ENCODE results near the gene TMEM63B.
"Not testable (repeated sequence)": the region's sequence is repeated elsewhere in the genome, so short reads cannot be mapped to it uniquely, and the experiment has no call there.

TMEM63B gene

DNA sequence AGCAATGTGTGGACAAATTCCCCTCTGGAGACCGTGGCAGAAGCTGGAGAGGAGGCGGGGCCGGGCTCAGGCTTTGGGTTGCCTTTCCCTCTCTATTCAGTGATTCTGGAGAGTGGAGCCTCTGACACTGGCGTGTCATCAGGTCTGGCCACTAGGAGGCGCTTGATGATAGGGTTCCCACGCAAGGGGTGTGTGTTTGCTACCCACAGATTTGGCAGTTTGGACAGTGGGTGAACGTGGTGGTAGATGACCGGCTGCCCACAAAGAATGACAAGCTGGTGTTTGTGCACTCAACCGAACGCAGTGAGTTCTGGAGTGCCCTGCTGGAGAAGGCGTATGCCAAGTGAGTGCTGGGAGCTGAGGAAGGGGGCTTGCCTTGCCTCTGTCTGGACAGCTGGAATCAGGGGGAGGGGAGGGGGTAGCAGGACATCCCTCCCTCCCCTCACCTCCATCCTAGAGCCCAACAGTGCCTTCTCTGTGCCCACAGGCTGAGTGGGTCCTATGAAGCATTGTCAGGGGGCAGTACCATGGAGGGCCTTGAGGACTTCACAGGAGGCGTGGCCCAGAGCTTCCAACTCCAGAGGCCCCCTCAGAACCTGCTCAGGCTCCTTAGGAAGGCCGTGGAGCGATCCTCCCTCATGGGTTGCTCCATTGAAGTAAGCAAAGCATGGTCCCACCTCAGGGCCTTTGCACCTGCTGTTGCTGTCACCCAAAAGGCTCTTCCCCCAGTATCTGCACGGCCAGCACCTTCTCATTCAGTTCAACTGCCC, 45.6 kb downstream of the TMEM63B start:
- peak; percentile 60 for DNase-seq

DNA sequence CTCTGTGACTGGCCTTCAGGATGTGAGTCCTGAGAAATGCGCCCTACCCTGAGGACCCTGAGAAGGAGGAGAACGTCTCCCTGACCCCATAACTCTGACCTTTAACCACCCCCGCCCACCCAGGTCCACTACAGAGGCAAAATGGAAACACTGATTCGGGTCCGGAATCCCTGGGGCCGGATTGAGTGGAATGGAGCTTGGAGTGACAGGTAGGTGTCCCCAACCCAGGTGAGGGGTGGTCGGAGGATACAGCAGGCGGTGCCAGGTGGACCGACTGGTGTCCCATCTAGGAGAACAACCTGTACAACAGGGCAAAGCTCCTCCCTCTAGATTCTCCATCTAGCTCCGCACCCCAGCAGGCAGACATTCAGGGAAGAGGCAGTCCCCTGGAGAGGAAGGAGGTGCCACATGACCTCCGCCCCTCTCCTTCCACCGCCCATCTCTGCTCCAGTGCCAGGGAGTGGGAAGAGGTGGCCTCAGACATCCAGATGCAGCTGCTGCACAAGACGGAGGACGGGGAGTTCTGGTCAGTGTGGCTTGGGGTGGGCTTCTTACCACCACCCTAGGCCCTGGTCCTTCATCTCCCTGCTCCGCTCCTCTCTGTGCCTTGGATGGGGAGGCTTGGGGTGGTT, 48.9 kb downstream of the TMEM63B start:
- DNase-seq = no peak

DNA sequence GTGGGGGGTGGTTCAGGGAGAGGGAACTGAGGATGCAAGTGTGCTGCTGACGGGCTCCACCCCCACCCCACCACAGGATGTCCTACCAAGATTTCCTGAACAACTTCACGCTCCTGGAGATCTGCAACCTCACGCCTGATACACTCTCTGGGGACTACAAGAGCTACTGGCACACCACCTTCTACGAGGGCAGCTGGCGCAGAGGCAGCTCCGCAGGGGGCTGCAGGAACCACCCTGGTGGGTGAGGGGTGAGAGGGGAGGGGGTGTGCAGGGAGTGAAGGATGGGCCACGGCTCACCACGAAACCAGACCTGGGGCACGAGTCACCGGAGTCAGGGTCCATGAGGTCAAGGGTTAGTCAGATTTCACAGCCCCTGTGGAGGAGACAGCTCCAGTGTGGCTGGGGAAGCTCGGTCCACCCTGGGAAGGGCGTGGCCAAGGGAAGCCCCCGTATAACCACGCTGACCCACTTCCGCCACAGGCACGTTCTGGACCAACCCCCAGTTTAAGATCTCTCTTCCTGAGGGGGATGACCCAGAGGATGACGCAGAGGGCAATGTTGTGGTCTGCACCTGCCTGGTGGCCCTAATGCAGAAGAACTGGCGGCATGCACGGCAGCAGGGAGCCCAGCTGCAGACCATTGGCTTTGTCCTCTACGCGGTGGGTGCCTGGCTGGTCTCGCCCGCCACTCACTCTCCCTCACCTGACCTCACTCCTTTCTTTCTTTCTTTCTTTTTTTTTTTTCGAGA, 49.6 kb downstream of the TMEM63B start:
- no peak for DNase-seq

DNA sequence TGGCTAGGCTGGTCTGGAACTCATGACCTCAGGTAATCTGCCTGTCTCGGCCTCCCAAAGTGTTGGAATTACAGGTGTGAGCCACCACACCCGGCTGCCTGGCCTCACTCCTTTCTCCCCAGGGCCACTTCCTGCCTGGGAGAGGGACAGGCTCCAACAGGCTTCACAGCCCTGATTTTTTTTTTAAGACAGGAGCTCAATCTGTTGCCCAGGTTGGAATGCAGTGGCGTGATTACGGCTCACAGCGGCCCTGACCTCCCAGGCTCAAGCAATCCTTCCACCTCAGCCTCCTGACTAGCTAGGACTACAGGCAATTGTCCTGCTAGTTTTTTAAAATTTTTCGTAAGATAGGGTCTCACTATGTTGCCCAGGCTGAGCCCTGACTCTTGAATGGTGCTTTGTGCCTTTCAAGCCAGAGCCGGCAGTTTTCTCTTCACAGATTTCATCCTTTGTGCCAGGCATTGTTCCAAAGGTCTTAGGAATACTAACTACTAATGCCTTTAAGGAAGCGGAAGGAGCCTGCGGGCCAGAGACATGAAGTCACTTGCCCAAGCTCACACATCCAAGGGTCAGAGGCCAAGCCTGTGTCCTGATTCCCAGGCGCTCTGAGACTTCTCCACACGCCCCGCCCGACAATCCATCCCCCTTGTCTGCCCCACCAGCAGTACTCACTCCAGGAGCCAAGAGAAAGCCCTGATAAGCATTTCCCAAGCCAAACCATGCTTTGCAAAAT, 50.5 kb downstream of the TMEM63B start:
- peak; percentile 20 for DNase-seq

DNA sequence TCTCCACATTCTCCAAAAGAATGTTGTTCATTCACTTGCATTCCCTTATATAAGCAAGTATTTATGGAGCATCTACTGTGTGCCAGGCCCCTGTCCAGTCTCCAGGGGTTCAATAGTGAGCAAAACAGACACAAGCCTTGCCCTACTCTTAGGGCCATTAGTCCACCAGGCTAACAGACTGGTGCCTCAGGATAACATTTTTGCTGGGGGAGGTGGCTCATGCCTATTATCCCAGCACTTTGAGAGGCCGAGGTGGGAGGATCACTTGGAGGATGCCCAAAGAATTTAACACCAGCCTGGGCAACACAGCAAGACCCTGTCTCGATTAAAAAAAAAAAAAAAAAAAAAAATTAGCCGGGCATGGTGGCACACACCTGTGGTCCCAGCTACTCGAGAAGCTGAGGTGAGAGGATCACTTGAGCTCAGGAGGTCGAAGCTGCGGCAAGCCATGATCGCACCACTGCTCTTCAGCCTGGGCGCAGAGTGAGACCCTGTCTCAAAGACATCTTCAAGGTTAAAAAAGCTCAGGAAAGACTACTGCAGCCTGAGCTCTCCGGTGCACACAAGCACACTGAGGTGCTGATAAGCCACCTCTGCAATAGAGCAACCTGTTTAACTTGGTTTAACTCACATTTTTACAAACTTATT, 51.2 kb downstream of the TMEM63B start:
- DNase-seq = no peak

DNA sequence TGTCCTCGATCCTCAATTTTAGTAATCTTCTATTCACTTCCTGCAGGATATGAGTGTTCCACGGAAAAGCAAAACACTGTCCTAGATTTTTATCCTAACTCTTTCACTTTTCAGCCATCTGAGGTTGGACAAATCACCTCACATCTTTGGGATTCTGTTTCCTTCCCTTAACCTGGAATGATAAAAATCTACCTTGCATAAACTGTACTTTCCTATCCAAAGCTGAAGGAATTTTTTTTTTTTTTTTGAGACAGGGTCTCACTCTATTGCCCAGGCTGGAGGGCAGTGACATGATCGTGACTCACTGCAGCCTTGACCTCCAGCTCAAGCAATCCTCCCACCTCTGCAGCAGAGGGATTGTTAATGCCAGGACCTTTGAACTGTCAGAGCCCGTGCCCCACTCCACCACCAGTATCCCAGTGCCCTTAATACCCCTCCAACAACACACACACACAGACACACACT, 51.8 kb downstream of the TMEM63B start:
- DNase-seq = no peak

DNA sequence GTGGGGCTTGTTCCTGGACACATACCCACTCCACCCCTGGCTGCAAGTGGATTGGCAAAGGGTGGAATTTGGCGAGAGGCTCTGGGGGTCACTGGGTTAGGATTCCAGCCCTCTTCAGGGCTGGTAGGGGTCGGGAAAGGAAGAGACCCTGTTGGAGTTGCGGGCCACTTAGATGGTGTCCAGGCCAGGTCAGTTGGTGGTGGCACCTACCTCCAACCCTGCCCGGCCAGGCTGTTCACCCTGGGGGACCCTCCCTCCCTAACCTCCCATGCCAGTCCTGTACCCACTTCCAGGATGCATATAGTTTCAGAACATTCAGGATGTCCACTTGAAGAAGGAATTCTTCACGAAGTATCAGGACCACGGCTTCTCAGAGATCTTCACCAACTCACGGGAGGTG, 52.3 kb downstream of the TMEM63B start:
- no peak for DNase-seq

DNA sequence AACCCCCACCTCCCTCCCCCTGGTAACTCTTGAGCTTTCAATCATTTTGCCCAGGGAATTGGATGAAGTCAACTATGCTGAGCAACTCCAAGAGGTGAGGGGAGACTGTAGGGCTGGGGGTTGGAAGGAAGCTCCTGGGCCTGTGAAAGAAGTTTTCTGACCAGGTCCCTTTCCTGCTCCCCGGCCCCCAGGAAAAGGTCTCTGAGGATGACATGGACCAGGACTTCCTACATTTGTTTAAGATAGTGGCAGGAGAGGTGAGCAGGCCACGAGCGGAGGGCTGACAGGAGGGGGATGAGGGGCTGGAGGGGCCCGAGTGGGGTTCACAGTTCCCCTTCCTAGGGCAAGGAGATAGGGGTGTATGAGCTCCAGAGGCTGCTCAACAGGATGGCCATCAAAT, 53.1 kb downstream of the TMEM63B start:
- DNase-seq = no peak

DNA sequence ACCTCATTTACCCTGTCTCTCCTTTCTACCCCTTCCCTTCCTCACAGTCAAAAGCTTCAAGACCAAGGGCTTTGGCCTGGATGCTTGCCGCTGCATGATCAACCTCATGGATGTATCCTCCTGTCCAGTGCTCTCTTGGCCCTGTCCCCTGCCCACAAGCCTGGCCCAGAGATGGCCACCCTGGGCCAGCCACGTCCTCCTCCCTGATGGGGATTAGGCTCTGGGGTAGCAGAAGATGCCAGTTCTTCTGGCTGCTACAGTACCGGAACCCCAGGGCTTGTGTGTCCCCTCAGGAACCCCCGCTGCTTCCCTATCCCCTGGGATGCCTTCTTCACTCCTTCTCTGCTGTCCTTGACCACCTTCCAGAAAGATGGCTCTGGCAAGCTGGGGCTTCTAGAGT, 53.5 kb downstream of the TMEM63B start:
- no peak for DNase-seq

DNA sequence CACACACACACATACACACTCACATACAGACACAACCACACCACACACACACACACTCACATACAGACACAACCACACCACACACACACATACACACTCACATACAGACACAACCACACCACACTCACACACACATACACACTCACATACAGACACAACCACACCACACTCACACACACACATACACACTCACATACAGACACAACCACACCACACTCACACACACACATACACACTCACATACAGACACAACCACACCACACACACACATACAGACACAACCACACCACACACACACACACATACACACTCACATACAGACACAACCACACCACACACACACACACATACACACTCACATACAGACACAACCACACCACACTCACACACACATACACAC, 54.4 kb downstream of the TMEM63B start:
- not testable (repeated sequence) for DNase-seq

DNA sequence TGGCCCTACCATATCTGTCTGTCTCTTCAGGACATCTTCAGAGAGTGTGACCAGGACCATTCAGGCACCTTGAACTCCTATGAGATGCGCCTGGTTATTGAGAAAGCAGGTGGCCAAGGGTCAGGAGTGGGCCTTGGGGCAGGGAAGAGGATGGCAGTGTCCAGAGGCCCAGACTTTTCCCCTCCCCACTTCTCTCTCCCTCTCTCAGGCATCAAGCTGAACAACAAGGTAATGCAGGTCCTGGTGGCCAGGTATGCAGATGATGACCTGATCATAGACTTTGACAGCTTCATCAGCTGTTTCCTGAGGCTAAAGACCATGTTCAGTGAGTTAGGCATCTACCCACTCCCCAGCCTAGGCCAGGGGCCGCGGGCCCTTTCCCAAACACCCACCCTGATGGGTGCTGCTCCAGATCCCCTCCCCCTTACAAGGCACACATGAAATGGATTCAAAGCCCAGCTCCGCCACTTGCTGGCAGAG, 55.6 kb downstream of the TMEM63B start:
- DNase-seq = no peak

DNA sequence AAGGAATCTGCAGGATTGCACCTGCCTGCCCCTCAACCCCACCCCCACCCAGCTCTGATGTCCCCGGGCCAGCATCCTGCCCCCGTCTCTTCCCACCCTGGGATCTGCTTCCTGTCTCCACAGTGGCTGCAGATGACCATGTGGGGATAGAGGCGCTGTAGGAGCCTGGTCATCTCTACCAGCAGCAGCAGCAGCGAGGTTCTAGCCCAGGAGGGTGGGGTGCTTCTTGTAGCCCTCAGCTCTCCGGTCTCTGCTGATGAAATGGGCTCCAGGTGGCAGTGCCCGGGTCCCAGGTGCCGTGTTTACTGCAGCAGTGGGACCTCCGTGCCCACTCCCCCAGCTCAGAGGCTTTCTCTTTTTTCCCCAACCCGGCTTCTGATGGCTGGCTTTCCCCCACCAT, 56.4 kb downstream of the TMEM63B start:
- DNase-seq = no peak

DNA sequence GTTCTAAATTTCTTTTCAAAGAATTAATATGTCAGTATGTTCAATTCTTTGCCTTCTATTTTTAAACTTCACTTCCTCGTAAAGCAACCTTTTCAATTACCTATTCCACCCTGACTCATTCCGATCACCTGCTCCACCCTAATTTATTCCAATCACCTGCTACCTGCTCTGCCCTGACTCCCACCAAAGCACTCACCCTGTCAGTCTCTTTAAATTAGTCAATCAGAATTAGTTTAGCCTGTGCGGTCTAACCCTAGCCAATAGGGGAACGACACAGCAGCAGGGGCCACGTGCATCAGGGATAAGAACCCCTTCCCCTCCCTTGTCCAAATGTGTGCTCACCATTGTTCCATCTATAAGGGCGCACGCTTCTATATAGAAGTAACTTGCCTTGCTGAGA, 58.0 kb downstream of the TMEM63B start:
- DNase-seq = not testable (repeated sequence)

DNA sequence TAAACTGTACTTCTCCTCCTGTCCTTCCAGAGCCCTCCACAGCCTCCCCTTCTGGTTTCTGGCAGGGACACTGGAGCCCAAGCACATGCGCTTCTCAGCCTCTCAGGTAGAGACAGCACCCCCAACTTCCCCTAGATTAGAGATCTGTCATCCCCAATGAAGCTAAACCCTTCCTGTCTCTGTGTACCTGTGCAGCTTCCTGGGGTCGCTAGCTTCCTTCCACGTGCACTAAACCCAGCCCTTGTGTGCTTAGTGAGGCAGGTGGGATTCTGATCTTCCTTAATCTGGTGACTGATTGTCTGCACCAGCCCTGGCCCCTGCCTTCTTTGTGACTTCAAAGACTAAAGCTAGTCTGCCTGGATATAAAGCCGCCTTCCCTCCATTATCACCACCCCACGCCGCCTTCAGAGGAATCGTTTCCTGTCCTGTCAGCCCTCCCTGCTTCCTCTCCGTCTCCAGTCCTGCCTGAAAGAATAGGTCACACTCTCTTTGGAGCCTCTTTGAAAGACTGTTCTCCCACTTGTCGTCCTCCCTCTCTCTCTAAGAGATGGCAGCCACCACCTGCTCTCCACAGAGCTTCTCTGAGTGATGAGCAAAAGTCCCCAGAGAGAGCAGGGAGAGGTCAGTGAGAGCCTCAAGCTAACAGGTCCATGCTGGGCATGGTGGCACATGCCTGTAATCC, 58.7 kb downstream of the TMEM63B start:
- no peak for DNase-seq

DNA sequence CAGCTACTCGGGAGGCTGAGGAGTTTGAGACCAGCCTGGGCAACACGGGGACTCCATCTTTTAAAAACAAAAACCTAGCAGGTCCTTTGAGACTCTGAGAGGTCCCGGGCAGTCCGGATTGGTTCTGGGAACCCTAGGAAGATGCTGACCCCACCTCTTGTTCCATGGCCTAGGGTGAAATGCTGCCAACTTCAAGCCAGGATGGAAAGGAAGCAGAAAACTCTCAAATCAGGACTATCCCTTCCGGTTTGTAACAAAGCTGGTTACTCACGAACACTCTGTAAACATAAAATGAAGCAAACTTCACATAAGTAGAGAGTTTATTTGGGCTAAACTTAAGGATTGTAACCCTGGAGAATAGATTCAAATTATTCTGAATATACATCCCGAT, 59.3 kb downstream of the TMEM63B start:
- DNase-seq = no peak

DNA sequence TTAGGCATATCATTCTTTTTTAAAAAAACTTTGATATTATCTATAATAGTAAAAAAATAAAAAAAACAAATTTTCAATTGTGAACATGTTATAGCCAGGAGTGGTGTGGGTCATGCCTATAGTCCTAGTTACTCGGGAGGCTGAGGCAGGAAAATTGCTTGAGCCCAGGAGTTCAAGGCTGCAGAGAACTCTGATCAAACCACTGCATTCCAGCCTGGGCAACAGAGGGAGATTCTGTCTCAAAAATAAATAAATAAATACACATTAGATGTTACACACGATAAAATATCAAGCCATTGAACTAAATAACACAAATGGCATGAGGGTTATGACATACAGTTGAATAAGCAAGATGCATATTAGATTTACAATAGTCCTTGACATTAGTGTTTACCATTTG, 61.5 kb downstream of the TMEM63B start:
- no peak for DNase-seq

DNA sequence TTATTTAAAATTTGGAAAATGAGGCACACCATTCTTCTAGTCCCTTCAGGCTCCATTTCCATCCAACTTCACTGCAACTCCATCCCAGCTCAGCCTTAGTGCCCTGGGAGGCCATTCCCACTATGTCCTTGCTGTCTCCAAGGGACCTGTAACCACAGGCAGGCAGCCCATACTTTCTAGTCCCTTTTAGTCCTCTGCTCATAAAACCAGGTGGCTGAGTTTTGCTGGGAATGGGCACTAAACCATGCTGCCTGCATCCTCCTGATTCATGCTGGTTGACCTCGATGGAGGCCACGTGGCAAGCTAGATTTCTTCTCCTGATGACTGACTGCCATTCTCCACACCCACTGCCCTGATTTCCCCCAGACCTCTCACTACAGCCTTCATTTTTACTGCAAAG, 61.9 kb downstream of the TMEM63B start:
- DNase-seq = no peak

DNA sequence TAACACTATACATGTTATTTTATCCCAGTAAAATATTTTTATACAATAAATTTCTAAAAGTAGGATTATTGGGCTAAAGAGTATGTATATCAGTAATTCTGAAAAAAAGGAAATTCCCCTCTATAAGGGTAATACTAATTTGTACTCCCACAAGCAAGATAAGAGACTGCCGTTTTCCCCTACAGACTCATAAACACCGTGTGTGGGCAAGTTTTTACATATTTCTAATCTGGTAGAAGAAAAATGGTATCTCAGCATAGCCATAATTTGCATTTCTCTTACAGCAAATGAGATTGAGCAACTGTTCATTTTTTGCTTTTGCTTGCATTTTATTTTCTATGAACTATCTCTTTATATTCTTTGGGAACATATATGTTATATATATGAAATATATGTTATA, 63.4 kb downstream of the TMEM63B start:
- DNase-seq = no peak

DNA sequence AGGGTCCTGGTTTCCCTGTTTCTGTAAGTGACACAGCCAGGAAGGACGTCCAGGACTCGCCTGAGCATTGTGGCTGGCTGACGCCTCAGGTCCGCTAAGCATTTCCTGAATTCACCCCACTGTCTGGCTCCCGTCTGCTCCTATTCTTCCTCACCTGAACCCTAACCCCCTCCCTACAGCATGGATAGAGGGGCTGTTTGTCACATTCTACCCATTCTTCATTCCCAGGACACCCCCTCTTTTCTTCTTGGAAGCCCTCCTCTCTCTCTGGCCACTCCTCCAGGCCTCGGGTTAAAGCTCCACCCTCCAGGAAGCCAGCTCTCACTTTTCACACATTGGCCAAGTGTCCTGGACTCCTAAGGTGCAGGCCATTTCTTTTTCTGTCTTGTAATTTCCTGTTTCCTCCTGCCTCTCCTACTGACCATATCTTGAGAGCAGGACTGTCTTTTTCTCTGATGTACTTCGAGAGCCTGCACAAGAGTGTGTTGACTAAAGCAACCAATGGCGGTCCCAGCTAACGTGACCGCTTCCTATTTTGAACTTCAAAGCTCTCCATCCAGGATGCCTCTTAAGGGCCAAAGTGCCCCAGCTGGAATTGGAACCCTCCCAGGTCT, 65.2 kb downstream of the TMEM63B start:
- DNase-seq = no peak

DNA sequence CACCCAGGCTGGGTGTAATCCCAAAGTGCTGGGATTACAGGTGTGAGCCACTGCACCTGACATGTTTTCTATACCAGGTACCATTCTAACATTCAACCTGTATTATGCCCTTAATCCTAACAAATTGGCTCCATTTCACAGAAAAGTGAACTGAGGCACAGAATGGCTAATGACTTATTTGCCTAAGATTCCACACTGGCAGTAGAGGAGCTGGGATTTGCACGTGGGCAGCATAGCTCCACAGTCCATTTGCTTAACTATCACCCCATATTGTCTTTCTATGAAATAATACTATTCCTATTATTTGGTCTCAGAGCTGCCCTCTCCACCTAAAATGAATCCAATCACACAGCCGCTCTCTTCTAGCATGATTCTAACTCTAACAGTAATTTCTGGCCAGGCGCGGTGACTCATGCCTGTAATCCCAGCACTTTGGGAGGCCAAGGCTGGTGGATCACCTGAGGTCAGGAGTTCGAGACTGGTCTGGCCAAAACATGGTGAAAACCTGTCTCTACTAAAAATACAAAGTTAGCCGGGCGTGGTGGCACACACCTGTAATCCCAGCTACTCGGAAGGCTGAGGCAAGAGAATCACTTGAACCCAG, 66.1 kb downstream of the TMEM63B start:
- no peak for DNase-seq

DNA sequence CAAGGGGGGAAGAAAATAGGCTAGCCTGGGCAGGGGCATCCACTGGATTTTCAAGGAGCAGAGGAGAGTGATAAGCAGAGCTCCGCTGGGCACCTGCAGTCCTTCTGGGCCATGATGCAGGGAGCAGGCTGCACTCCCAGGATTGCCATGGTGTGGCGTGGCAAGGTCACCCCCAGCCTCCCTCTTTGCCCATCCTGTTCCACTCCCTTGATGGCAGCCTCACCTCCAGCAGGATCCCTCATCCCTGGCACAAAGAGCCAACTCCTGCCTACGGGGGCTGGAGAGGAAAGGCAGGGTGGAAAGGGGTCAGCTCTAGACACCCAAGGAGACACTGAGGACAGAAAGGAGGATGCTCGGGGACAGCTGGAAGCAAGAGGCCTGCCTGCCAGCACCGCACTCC, 67.0 kb downstream of the TMEM63B start:
- DNase-seq = no peak

Data from fibroblast of skin of right biceps (primary cell).